GM12878 (cell line): ENCODE measurements around the gene AHNAK. TPM values are rescaled to one million over a fixed set of nuclear protein-coding genes. Genes with fewer than 3 reads are reported as not detected.

ENCODE experiments used
- BACH1 ChIP-seq: fragments of 450-650 bp; IDR thresholded peaks from 2 replicates; pipeline ENCODE4 v1.6.1; 2017; ENCODE audit warnings: mild to moderate bottlenecking, borderline replicate concordance
- CBFB ChIP-seq: IDR thresholded peaks from 2 replicates; pipeline ENCODE4 v1.6.1; 2016; ENCODE audit warnings: antibody characterized with exemption, low read depth
- CREB1 ChIP-seq: IDR thresholded peaks from 2 replicates; pipeline ENCODE4 v1.6.1; 2012; ENCODE audit warnings: low read depth, mild to moderate bottlenecking, inconsistent platforms
- ELK1 ChIP-seq: IDR thresholded peaks from 2 replicates; pipeline ENCODE4 v1.6.1; 2012; ENCODE audit warnings: low read depth, low read length, improper control_type of control experiment
- FOXK2 ChIP-seq: fragments of 450-650 bp; IDR thresholded peaks from 2 replicates; pipeline ENCODE4 v1.6.1; 2017; ENCODE audit warnings: mild to moderate bottlenecking, moderate library complexity
- GABPA ChIP-seq: IDR thresholded peaks from 2 replicates; pipeline ENCODE4 v1.6.1; 2014; ENCODE audit warnings: antibody characterized with exemption, low read depth, mild to moderate bottlenecking, inconsistent platforms
- MLLT1 ChIP-seq: fragments of 450-650 bp; IDR thresholded peaks from 2 replicates; pipeline ENCODE4 v1.6.1; 2016; ENCODE audit warnings: mild to moderate bottlenecking
- MTA2 ChIP-seq: fragments of 450-650 bp; IDR thresholded peaks from 2 replicates; pipeline ENCODE4 v1.6.1; 2016; ENCODE audit warnings: low read depth, mild to moderate bottlenecking, moderate library complexity
- POLR2AphosphoS5 ChIP-seq: IDR thresholded peaks from 2 replicates; pipeline ENCODE4 v1.6.1; 2011; ENCODE audit warnings: mild to moderate bottlenecking, low read length, inconsistent platforms
- RAD21 ChIP-seq: IDR thresholded peaks from 2 replicates; pipeline ENCODE4 v1.6.1; 2011; ENCODE audit warnings: mild to moderate bottlenecking, low read depth, low read length, moderate library complexity; ENCODE audit not compliant: insufficient read depth
- RAD51 ChIP-seq: fragments of 450-650 bp; IDR thresholded peaks from 2 replicates; pipeline ENCODE4 v1.6.1; 2016; ENCODE audit warnings: moderate library complexity, mild to moderate bottlenecking, inconsistent platforms
- RBBP5 ChIP-seq: fragments of 200-600 bp; sonication (generic); conservative IDR thresholded peaks from 2 replicates; pipeline ENCODE4 v1.6.1; 2016
- RELB ChIP-seq: fragments of 450-650 bp; IDR thresholded peaks from 2 replicates; pipeline ENCODE4 v1.6.1; 2017; ENCODE audit warnings: low read depth, mild to moderate bottlenecking, moderate library complexity
- TBL1XR1 ChIP-seq: IDR thresholded peaks from 2 replicates; pipeline ENCODE4 v1.6.1; 2012; ENCODE audit warnings: low read depth, low read length, improper control_type of control experiment
- TCF12 ChIP-seq: IDR thresholded peaks from 2 replicates; pipeline ENCODE4 v1.6.1; 2011; ENCODE audit warnings: low read depth, mild to moderate bottlenecking, low read length
- ZBTB4 ChIP-seq: fragments of 450-650 bp; formaldehyde crosslinking; IDR thresholded peaks from 2 replicates; pipeline ENCODE4 v1.4.0; 2022; ENCODE audit warnings: mild to moderate bottlenecking, moderate library complexity
- ZNF274 ChIP-seq: IDR thresholded peaks from one replicate; pipeline ENCODE4 v1.8.0; 2011; ENCODE audit not compliant: insufficient read length, insufficient read depth
- ZNF592 ChIP-seq: fragments of 450-650 bp; IDR thresholded peaks from 2 replicates; pipeline ENCODE4 v1.6.1; 2017; ENCODE audit warnings: mild to moderate bottlenecking, moderate library complexity
- polyA plus RNA-seq, 11 experiments: library from polyadenylated mRNA; depleted of rRNA in 4 of 11; unstranded in 6 of 11; stranded (reverse) in 5 of 11; fragments of >200 nt; fragmentation: Nextera tagmentation in 4 of 11; fragmentation: Illumina TruSeq in 1 of 11; extraction: Ambion mirVana in 4 of 11; extraction: Trizol in 1 of 11; gene quantifications; 1 replicate in 1 of 11; 2 replicates in 10 of 11; pipeline versions ENCODE4 v1.2.1 to v1.2.3, GENCODE V29; 2011 to 2016; ENCODE audit warnings: inconsistent platforms in 2 of 11, missing spikeins in 2 of 11, low read depth in 1 of 11
- total RNA-seq, 4 experiments: library from RNA; depleted of rRNA in 3 of 4; stranded (reverse); fragments of >200 nt in 3 of 4; fragmentation: Illumina TruSeq in 1 of 4; extraction: Trizol in 1 of 4; gene quantifications; 2 replicates each; pipeline versions ENCODE4 v1.2.1 to v1.2.3, GENCODE V29; 2013 to 2021

The AHNAK gene
- total and polyA plus RNA-seq, 10 of the 15 experiments (the other 5 are each of a cell fraction or from before 2014, with no cell fraction given): 0.76 to 90.3 (median 19.4) TPM

GRCh38 chr11:62573592-62574362, 27.2 kb upstream of the AHNAK start, which contains the start of gene EEF1G (continued):
- TF ChIP-seq CREB1 (peak; percentile 38; the same call in 1 of the 2 replicates), RAD21 (no peak), ZNF274 (no peak), MTA2 (peak; percentile 20; the same call in 1 of the 2 replicates), CBFB (peak; percentile 82; the same call in 1 of the 2 replicates), FOXK2 (no peak), RELB (peak; percentile 31; the same call in 1 of the 2 replicates), ELK1 (peak; percentile 62), RAD51 (no peak), ZNF592 (no peak), TBL1XR1 (0 out of 2 replicates have a peak, but pooled peaks have one; percentile 47), GABPA (no peak), MLLT1 (peak; percentile 70), BACH1 (no peak; the same call in 1 of the 2 replicates), ZBTB4 (CRISPR knock-in tag) (no peak), RBBP5 (peak; percentile 98; the same call in 1 of the 2 replicates), POLR2AphosphoS5 (peak; percentile 93), TCF12 (peak; percentile 34; the same call in 1 of the 2 replicates)
